Activated CD4-positive, alpha-beta memory T cell treated with anti-CD3 and anti-CD28 coated beads, Interleukin-2, amount 10 ng/mL, durations not matched to agents 7 days and 5 days (primary cell): ENCODE measurements around the gene CHST9. TPM values are rescaled to one million over a fixed set of nuclear protein-coding genes. Genes with fewer than 3 reads are reported as not detected.

Experiments
- CTCF ChIA-PET: fragments of 350-600 bp; sonication (Branson Sonifier 250); formaldehyde crosslinking; loops from one replicate; lab custom pipeline; 2021; ENCODE audit warnings: antibody characterized with exemption, inconsistent platforms; lab: Charles Lee
- POLR2A ChIA-PET: fragments of 350-600 bp; sonication (Branson Sonifier 250); formaldehyde crosslinking; loops from one replicate; lab custom pipeline; 2021; ENCODE audit warnings: antibody characterized with exemption; lab: Charles Lee
- DNase-seq: peaks from one replicate; pipeline ENCODE4 v3.0.0-alpha.2; 2020
- H3K27ac Mint-ChIP-seq: one replicate; pipeline ENCODE4 v1.8.0; 2021; ENCODE audit warnings: mild to moderate bottlenecking, mixed read lengths
- H3K27me3 Mint-ChIP-seq: one replicate; pipeline ENCODE4 v1.8.0; 2021; ENCODE audit warnings: mixed read lengths
- H3K36me3 Mint-ChIP-seq: one replicate; pipeline ENCODE4 v1.8.0; 2021; ENCODE audit warnings: low read depth, mixed read lengths
- H3K4me1 Mint-ChIP-seq: one replicate; pipeline ENCODE4 v1.8.0; 2021; ENCODE audit warnings: mixed read lengths
- H3K4me3 Mint-ChIP-seq: one replicate; pipeline ENCODE4 v1.8.0; 2021; ENCODE audit warnings: mild to moderate bottlenecking, mixed read lengths
- H3K9me3 Mint-ChIP-seq: one replicate; pipeline ENCODE4 v1.8.0; 2021; ENCODE audit warnings: mixed read lengths
- total RNA-seq, 2 experiments: library from RNA; stranded (reverse); gene quantifications; one replicate each; pipeline ENCODE4 v1.2.3, GENCODE V29; 2021

CHST9 gene
- total RNA-seq, 2 experiments from 2014 or later = not detected

DNA sequence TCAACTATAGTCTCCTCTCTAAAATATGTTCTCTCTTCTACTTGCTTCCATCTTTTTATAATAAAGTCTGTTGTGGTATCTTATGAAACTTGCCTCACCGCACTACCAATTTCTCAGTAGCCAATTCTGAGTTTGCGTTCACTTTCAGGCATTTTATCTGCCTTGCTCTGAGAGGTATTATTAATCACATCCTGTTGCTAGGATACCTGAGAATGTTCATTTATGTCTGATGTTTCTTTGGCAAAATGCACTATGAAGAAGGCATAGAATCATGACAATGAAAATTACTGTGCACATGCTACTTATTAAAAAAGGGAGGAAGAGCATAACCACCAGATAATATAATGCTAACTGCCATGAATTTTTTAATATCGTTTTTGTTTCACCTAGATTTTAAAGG is 130.2 kb downstream of the CHST9 start:
- Mint-ChIP-seq H3K27me3 (no peaks in the 10 kb centered on the region), H3K9me3 (peaks cover 2% of the 10 kb centered on the region), H3K4me1 (no peaks in the 10 kb centered on the region), H3K36me3 (no peaks in the 10 kb centered on the region), H3K4me3 (no peak overlapping the region), H3K27ac (no peak overlapping the region)
- POLR2A ChIA-PET = no interaction called here
- CTCF ChIA-PET = no interaction called here
- no peak for DNase-seq

DNA sequence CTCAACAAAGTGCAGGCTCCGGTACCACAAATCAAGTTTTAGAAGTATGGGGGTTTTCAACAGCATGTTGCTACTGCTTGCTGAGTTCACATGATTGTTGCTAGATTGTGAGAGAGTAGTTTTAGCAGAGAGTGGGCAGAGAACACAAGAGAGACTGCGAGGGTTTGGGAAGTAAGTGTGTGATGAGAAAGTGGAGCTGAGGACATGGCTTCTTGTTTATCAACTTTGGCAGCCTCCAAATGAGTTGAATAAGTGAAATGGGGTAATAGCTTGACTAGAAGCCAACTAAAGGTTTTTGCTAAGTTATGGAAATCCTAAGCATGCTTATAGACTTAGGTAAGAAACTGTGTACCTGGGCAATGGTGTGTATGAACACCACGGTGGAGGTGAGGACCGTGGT is 135.1 kb downstream of the CHST9 start:
- ChIA-PET POLR2A (no interaction called here), CTCF (no interaction called here)
- Mint-ChIP-seq H3K9me3 (peaks cover 2% of the 10 kb centered on the region), H3K27me3 (no peaks in the 10 kb centered on the region), H3K4me1 (no peaks in the 10 kb centered on the region), H3K36me3 (no peaks in the 10 kb centered on the region), H3K27ac (no peak overlapping the region), H3K4me3 (no peak overlapping the region)
- DNase-seq = no peak

DNA sequence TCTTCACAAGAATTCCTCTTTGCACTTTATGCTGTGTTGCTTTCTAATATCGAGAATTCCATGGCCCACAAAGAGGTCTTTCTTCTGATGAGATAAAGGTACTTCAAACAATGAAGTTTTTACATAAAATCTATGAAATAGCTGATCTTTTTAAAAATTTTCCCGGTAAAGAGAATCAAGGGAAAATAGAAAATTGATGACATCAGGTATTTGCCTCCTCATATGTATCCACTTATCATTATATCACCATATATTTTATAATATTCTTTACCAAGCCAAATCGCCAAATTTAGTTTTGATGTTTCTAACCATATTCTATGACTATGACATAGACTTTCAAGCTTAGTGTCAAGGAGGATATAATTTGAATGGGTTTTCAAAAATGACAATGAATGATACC is 139.8 kb downstream of the CHST9 start:
- Mint-ChIP-seq H3K4me3 (no peak overlapping the region), H3K36me3 (no peaks in the 10 kb centered on the region), H3K9me3 (no peaks in the 10 kb centered on the region), H3K27ac (no peak overlapping the region), H3K4me1 (no peaks in the 10 kb centered on the region), H3K27me3 (no peaks in the 10 kb centered on the region)
- POLR2A ChIA-PET = no interaction called here
- CTCF ChIA-PET = no interaction called here
- DNase-seq = no peak

DNA sequence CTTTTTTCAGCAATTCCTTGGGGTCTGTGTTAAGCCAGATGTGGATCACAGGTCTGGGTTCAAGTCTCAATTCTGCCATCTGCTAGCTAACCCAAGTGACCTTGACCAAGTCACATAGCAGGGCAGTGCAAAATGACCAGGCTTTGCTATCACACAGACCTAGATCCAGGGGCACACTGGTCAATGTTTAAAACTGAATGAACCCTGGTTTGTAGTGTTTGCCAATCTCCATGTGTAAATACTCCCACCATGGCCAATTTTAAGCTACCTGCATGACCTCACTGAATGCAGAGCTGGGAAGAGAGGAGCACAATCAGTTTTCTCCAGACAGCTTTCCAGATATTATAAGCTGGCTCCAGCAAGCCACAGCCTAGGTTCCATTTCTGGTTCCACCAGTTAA is 142.9 kb downstream of the CHST9 start:
- POLR2A ChIA-PET = no interaction called here
- Mint-ChIP-seq H3K9me3 (no peaks in the 10 kb centered on the region), H3K27ac (no peak overlapping the region), H3K4me3 (no peak overlapping the region), H3K4me1 (no peaks in the 10 kb centered on the region), H3K36me3 (no peaks in the 10 kb centered on the region), H3K27me3 (no peaks in the 10 kb centered on the region)
- CTCF ChIA-PET = no interaction called here
- no peak for DNase-seq

DNA sequence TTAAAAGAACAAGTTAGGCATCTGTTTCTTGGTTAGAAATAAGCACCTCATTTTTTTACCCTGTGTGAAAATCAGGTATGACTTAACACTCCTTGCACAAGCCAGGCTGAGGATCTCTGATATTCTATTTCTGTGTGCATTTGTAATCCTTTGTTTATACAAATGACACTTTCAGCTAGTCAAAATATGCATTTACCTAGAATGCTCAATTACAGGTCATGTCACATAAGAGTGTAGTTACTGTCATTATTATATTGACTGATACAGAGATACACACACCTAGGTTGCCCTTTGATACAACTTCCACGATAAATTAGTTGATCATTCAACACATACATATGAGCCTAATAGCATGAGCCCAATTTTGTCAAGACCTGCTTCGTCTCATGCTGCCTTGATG is 144.3 kb downstream of the CHST9 start:
- H3K4me1 Mint-ChIP-seq = no peaks in the 10 kb centered on the region
- no peak overlapping the region for H3K27ac Mint-ChIP-seq
- CTCF ChIA-PET = no interaction called here

DNA sequence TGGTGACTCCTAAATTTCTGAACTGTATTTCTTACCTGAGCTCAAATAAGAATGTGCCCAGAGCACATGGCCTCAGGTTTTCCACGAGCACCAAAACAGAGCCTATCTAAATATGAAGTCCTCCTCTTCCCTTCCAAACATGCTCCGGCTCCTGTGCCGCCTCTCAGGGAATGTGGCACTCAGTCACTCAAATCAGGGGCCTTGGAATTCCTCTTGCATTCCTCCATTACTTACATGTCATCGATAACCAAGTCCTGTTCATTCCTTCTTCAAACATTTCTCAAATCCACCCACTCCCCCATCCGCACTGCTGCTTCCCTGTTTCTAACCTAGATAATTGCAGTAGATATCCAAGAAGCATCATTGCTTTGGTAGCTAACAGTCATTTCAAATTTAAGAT is 151.4 kb downstream of the CHST9 start:
- ChIA-PET POLR2A (no interaction called here), CTCF (no interaction called here)
- H3K4me3 Mint-ChIP-seq = no peak overlapping the region
- H3K27ac Mint-ChIP-seq = no peak overlapping the region
- no peaks in the 10 kb centered on the region for H3K36me3 Mint-ChIP-seq
- H3K9me3 Mint-ChIP-seq = peaks cover 13% of the 10 kb centered on the region
- DNase-seq = no peak
- H3K27me3 Mint-ChIP-seq = no peaks in the 10 kb centered on the region
- no peaks in the 10 kb centered on the region for H3K4me1 Mint-ChIP-seq

More for the DNA sequence above, 144.3 kb downstream of the CHST9 start:
- POLR2A ChIA-PET = no interaction called here
- Mint-ChIP-seq H3K9me3 (peaks cover 6% of the 10 kb centered on the region), H3K27me3 (no peaks in the 10 kb centered on the region), H3K36me3 (no peaks in the 10 kb centered on the region), H3K4me3 (no peak overlapping the region)
- DNase-seq = no peak

DNA sequence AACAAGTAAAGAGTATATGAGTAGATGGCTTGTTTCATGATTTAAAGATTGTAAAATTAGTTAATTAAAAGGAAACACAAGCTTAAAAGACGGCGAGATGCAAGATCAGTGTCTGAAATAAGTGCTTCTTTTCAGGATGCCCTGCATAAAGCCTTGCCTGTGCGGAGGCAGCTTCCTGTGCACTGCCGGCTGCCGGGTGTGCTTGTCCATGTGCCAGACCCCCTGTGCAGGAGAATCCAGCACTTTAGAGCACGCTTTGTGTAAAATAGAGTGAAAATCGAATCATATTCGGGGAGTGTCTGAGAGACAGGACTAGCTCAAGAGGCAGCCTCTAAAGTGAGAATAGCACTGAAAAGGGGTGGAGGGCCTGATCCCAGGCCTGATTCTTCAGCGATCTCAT is 154.7 kb downstream of the CHST9 start:
- H3K9me3 Mint-ChIP-seq = peaks cover 7% of the 10 kb centered on the region
- H3K4me1 Mint-ChIP-seq = no peaks in the 10 kb centered on the region
- POLR2A ChIA-PET = no interaction called here
- CTCF ChIA-PET = no interaction called here
- no peaks in the 10 kb centered on the region for H3K36me3 Mint-ChIP-seq
- H3K4me3 Mint-ChIP-seq = no peak overlapping the region
- H3K27me3 Mint-ChIP-seq = no peaks in the 10 kb centered on the region
- no peak overlapping the region for H3K27ac Mint-ChIP-seq
- DNase-seq = no peak

DNA sequence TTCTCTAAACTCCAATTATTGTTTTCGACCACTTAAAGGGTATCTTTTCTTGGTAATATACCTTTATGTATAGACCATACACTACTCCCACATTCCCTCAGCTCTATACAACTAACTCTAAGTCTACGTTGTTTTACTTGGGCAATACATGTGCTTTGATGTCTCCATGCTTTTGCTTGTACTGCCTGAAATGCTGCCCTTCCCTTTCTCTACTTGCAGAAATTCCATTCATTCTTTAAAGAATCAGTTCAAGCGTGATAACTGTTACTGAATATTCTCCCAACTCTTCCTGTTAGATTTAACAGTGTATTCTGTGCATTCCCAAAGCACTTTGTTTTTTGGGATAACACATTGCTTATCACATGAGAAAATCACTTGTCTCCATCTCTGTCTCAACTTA is 162.6 kb downstream of the CHST9 start:
- H3K27ac Mint-ChIP-seq = no peak overlapping the region
- H3K9me3 Mint-ChIP-seq = no peaks in the 10 kb centered on the region
- H3K4me1 Mint-ChIP-seq = no peaks in the 10 kb centered on the region
- POLR2A ChIA-PET = no interaction called here
- no peaks in the 10 kb centered on the region for H3K36me3 Mint-ChIP-seq
- no peaks in the 10 kb centered on the region for H3K27me3 Mint-ChIP-seq
- CTCF ChIA-PET = no interaction called here
- DNase-seq = no peak
- H3K4me3 Mint-ChIP-seq = no peak overlapping the region

DNA sequence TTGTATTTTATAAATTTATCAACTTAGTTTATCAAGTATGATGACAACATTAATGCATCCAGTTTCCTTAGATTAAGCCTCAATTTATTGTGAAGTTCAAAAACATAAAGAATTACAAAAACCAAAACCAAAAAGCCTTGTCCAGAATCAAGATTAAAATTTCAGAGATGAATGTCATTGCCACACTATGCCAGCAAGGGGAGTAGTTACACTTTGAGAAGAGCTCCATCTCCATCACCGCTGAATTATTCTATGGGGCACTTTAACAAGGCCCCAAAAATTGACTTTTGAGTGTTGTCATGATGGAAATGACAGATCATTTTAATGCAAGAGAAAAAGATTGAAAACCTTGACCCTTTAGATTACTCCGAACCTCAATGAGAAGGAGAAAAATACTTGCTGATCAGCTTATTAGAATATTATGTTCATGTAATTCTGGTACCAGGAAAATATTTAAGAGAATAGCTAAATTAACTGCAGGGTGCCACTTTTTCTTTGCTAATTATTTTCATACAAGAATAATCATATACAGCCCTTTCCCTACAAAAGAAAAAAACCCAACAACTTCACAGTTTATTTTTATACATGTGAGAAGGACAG is 167.1 kb downstream of the CHST9 start:
- DNase-seq = no peak
- Mint-ChIP-seq H3K27me3 (no peaks in the 10 kb centered on the region), H3K4me3 (no peak overlapping the region), H3K36me3 (no peaks in the 10 kb centered on the region), H3K9me3 (no peaks in the 10 kb centered on the region), H3K27ac (no peak overlapping the region), H3K4me1 (no peaks in the 10 kb centered on the region)
- ChIA-PET CTCF (interaction anchor here (1.4 kb wide), 1 partner anchor 582 kb away, joined by 3 read pairs; no protein-coding TSS in a partner anchor), POLR2A (no interaction called here)

DNA sequence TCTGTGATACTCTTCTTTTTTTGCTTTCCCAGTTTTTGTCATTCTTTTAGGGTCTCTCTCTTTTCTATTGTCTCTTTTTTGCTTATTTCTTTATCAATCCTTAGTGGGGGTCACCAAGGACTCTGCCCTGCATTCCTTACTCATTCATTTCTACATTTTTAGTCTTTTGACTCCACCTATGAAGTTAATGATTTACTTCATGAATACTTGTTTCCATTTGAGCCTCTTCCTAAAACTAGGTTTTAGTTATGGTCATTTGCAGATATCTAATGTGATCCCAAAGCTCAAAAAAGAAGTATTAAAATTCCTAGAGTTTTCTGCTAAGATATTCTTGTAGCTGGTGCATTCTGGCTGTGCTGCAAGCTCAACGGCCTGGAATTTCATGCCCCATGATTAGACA is 170.3 kb downstream of the CHST9 start:
- H3K4me3 Mint-ChIP-seq = no peak overlapping the region
- no peak overlapping the region for H3K27ac Mint-ChIP-seq
- DNase-seq = no peak
- CTCF ChIA-PET = no interaction called here
- no peaks in the 10 kb centered on the region for H3K36me3 Mint-ChIP-seq
- no peaks in the 10 kb centered on the region for H3K4me1 Mint-ChIP-seq
- no peaks in the 10 kb centered on the region for H3K9me3 Mint-ChIP-seq
- no peaks in the 10 kb centered on the region for H3K27me3 Mint-ChIP-seq
- POLR2A ChIA-PET = no interaction called here

DNA sequence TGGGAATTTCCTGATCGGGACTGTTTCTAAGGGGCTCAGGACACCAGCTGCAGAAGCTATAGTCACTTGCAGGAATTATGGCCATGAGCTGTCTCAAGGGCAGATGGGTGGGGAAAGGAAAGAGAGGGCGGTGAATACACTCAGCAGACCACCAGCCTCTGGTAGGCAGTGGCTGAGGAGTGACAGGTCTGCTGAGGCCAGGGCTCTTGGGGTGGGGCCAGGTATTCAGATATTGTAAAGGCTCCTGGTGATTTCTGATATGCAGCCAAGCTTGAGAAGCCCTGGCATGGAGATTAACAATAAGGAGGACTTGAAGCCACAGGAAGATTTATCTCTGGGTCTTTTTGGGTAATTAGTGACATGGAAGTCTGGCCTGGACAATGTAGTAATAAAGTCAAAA is 174.3 kb downstream of the CHST9 start:
- H3K9me3 Mint-ChIP-seq = no peaks in the 10 kb centered on the region
- H3K4me3 Mint-ChIP-seq = no peak overlapping the region
- no peaks in the 10 kb centered on the region for H3K27me3 Mint-ChIP-seq
- POLR2A ChIA-PET = no interaction called here
- CTCF ChIA-PET = no interaction called here
- no peaks in the 10 kb centered on the region for H3K4me1 Mint-ChIP-seq
- H3K27ac Mint-ChIP-seq = no peak overlapping the region
- DNase-seq = no peak
- no peaks in the 10 kb centered on the region for H3K36me3 Mint-ChIP-seq

DNA sequence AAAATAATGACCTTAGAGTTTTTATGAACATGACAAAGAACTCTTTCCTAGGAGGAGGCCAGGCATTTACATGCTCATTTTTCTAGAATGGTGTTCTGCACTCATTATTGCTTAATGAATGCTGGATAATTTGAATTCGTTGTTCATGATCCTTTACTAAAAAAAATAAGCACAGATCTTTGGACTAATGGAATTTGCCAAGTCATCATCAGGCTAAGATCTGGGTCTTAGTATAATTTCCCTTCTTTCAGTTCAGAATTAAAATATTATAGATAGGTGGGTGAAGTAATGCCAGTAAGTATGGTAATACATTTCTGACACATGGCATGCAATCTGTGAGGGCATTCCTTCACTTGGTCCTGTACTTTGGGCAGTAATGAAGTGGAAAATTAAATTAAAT is 175.8 kb downstream of the CHST9 start:
- POLR2A ChIA-PET = no interaction called here
- DNase-seq = no peak
- H3K9me3 Mint-ChIP-seq = no peaks in the 10 kb centered on the region
- no peak overlapping the region for H3K4me3 Mint-ChIP-seq
- H3K27me3 Mint-ChIP-seq = no peaks in the 10 kb centered on the region
- H3K4me1 Mint-ChIP-seq = no peaks in the 10 kb centered on the region
- CTCF ChIA-PET = no interaction called here
- no peak overlapping the region for H3K27ac Mint-ChIP-seq
- H3K36me3 Mint-ChIP-seq = no peaks in the 10 kb centered on the region

DNA sequence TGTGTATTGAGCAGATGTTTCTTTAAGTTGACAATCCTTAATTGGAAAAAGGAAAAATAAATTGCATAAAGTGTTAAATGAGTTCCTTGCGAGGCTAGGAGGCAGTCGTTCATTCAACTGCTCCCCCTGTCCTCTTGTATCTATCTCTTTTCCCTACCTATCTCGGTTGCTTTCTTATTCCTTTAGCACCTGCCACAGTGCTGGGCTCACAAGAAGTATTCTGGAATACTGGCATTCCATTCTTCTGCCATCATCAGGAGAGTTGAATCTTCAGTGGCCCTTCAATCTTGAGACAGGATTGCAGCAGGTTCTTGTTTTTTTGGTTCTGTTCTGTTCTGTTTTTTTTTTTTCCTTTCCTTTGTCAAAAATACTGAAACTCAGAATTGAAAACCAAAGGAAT is 176.5 kb downstream of the CHST9 start:
- Mint-ChIP-seq H3K27ac (no peak overlapping the region), H3K4me1 (no peaks in the 10 kb centered on the region), H3K4me3 (no peak overlapping the region), H3K9me3 (peaks cover 4% of the 10 kb centered on the region), H3K36me3 (no peaks in the 10 kb centered on the region), H3K27me3 (no peaks in the 10 kb centered on the region)
- DNase-seq = no peak
- ChIA-PET CTCF (no interaction called here), POLR2A (no interaction called here)

DNA sequence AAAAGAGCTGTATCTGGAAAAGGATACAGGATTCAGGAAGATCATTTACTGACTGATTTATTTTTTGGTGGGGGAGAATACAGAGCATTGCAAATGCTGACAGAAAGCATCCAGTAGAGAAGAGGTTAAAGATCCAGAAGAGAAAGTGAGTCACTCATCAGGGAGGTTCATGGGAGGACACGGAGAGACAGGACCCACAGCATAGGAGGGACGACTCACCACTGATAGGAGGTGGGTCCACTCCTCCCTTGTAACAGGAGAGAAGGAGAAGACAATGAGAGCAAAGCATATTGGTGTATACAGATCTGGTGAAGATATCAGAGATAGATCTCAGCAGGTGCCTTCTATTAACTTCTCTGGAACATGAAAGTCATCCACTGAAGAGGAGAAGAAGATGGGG is 177.2 kb downstream of the CHST9 start:
- Mint-ChIP-seq H3K9me3 (peaks cover 4% of the 10 kb centered on the region), H3K36me3 (no peaks in the 10 kb centered on the region), H3K4me1 (no peaks in the 10 kb centered on the region), H3K4me3 (no peak overlapping the region), H3K27ac (no peak overlapping the region), H3K27me3 (no peaks in the 10 kb centered on the region)
- ChIA-PET POLR2A (no interaction called here), CTCF (no interaction called here)
- DNase-seq = no peak
